GM23338 (cell line): ENCODE results near the gene PLAGL1. TPM values are rescaled to one million over a fixed set of nuclear protein-coding genes. Genes with fewer than 3 reads are reported as not detected.

Experiments used
- ATAC-seq: fragments of 200-7000 bp; cut with Tn5 transposase; 3 replicates; pipeline ENCODE4 v1.9.1; 2020
- DNase-seq: peaks from one replicate; pipeline ENCODE4 v3.0.0-alpha.2; 2015; ENCODE audit warnings: low spot score
- H2AFZ ChIP-seq: fragments of 200-600 bp; sonication (generic); 2 replicates; pipeline ENCODE4 v1.8.0; 2016; ENCODE audit warnings: antibody characterized with exemption, mild to moderate bottlenecking, moderate library complexity
- H3F3A ChIP-seq: fragments of 200-600 bp; sonication (generic); replicated peaks from 2 replicates; pipeline ENCODE4 v1.8.0; 2017; ENCODE audit warnings: antibody characterized with exemption, mixed run types, low read depth
- H3K27ac ChIP-seq: fragments of 200-600 bp; sonication (generic); 2 replicates; pipeline ENCODE4 v1.6.1; 2016; ENCODE audit warnings: low read depth
- H3K27me3 ChIP-seq: fragments of 200-600 bp; sonication (generic); 2 replicates; pipeline ENCODE4 v1.8.0; 2016; ENCODE audit warnings: mild to moderate bottlenecking, mixed run types, moderate library complexity; ENCODE audit not compliant: insufficient read depth
- H3K36me3 ChIP-seq: fragments of 200-600 bp; sonication (generic); 2 replicates; pipeline ENCODE4 v1.8.0; 2016; ENCODE audit warnings: mild to moderate bottlenecking; ENCODE audit not compliant: insufficient read depth
- H3K4me1 ChIP-seq: fragments of 200-600 bp; sonication (generic); 2 replicates; pipeline ENCODE4 v1.8.0; 2016; ENCODE audit warnings: mild to moderate bottlenecking, moderate library complexity; ENCODE audit not compliant: insufficient read depth
- H3K4me2 ChIP-seq: fragments of 200-600 bp; sonication (generic); 2 replicates; pipeline ENCODE4 v1.7.1; 2017; ENCODE audit warnings: mixed run types
- H3K4me3 ChIP-seq: fragments of 200-600 bp; sonication (generic); 2 replicates; pipeline ENCODE4 v1.6.1; 2016; ENCODE audit warnings: mixed run types
- H3K79me2 ChIP-seq: fragments of 200-600 bp; sonication (generic); replicated peaks from 2 replicates; pipeline ENCODE4 v1.8.0; 2017; ENCODE audit warnings: mild to moderate bottlenecking; ENCODE audit not compliant: insufficient read depth
- H3K9me2 ChIP-seq: fragments of 200-600 bp; sonication (generic); 2 replicates; pipeline ENCODE4 v1.8.0; 2017; ENCODE audit not compliant: insufficient read depth
- H4K20me1 ChIP-seq: fragments of 200-600 bp; sonication (generic); replicated peaks from 2 replicates; pipeline ENCODE4 v1.8.0; 2017; ENCODE audit warnings: mild to moderate bottlenecking; ENCODE audit not compliant: insufficient read depth
- H3K27ac Mint-ChIP-seq: 2 replicates; pipeline ENCODE4 v1.8.0; 2020; ENCODE audit warnings: inconsistent platforms, mild to moderate bottlenecking, moderate library complexity, mixed read lengths
- H3K27me3 Mint-ChIP-seq: 3 replicates; pipeline ENCODE4 v1.8.0; 2022; ENCODE audit warnings: low read depth, mild to moderate bottlenecking, moderate library complexity, mixed read lengths, inconsistent platforms; ENCODE audit not compliant: insufficient read depth, poor library complexity
- H3K36me3 Mint-ChIP-seq: 3 replicates; pipeline ENCODE4 v1.8.0; 2021; ENCODE audit warnings: low read depth, mild to moderate bottlenecking, inconsistent platforms, moderate library complexity, mixed read lengths
- H3K4me1 Mint-ChIP-seq: 3 replicates; pipeline ENCODE4 v1.8.0; 2020; ENCODE audit warnings: mild to moderate bottlenecking, inconsistent platforms, mixed read lengths
- H3K4me3 Mint-ChIP-seq: 3 replicates; pipeline ENCODE4 v1.8.0; 2021; ENCODE audit warnings: moderate library complexity, mild to moderate bottlenecking, inconsistent platforms, mixed read lengths
- H3K9me3 Mint-ChIP-seq: 3 replicates; pipeline ENCODE4 v1.8.0; 2020; ENCODE audit warnings: moderate library complexity, mild to moderate bottlenecking, inconsistent platforms, mixed read lengths
- CREB1 ChIP-seq: fragments of 250-450 bp; sonication (Bioruptor Pico); IDR thresholded peaks from 2 replicates; pipeline ENCODE4 v1.5.0; 2020; ENCODE audit warnings: low read depth, mild to moderate bottlenecking, moderate library complexity
- EZH2 ChIP-seq: fragments of 200-600 bp; sonication (generic); IDR thresholded peaks from one replicate; pipeline ENCODE4 v1.8.0; 2017; ENCODE audit warnings: antibody characterized with exemption, mild to moderate bottlenecking, low read depth; ENCODE audit not compliant: unreplicated experiment
- EZH2phosphoT487 ChIP-seq: fragments of 200-600 bp; sonication (generic); IDR thresholded peaks from one replicate; pipeline ENCODE4 v1.8.1; 2018; ENCODE audit warnings: antibody characterized with exemption; ENCODE audit not compliant: unreplicated experiment
- JUNB ChIP-seq: IDR thresholded peaks from one replicate; pipeline ENCODE4 v1.6.1; 2016; ENCODE audit warnings: antibody characterized with exemption; ENCODE audit not compliant: unreplicated experiment
- NANOG ChIP-seq: IDR thresholded peaks from 2 replicates; pipeline ENCODE4 v1.6.1; 2016; ENCODE audit warnings: antibody characterized with exemption, borderline replicate concordance
- POLR2AphosphoS5 ChIP-seq: IDR thresholded peaks from 2 replicates; pipeline ENCODE4 v1.6.1; 2016; ENCODE audit warnings: antibody characterized with exemption, low read depth
- STAT1 ChIP-seq: IDR thresholded peaks from one replicate; pipeline ENCODE4 v1.6.1; 2016; ENCODE audit warnings: antibody characterized with exemption; ENCODE audit not compliant: unreplicated experiment
- ZNF114 ChIP-seq: fragments of 250-450 bp; sonication (Bioruptor Pico); IDR thresholded peaks from 2 replicates; pipeline ENCODE4 v1.5.0; 2020; ENCODE audit warnings: mild to moderate bottlenecking, moderate library complexity
- ZNF331 ChIP-seq: fragments of 250-450 bp; sonication (Bioruptor Pico); IDR thresholded peaks from 2 replicates; pipeline ENCODE4 v1.5.0; 2020; ENCODE audit warnings: low read depth, mild to moderate bottlenecking, moderate library complexity
- polyA plus RNA-seq: library from polyadenylated mRNA; unstranded; fragments of >200 nt; fragmentation: Nextera tagmentation; extraction: Ambion mirVana; gene quantifications from 2 replicates; pipeline ENCODE4 v1.2.1, GENCODE V29; 2016
- total RNA-seq: library from RNA; depleted of rRNA; stranded (reverse); fragments of >200 nt; shearing (Covaris generic); gene quantifications from 2 replicates; pipeline ENCODE4 v1.2.3, GENCODE V29; 2014
- TF ChIP-seq, protein P1 (sequence below): IDR thresholded peaks from 2 replicates; pipeline ENCODE4 v1.6.1; 2016; ENCODE audit warnings: antibody characterized with exemption
- TF ChIP-seq, protein P2 (sequence below): IDR thresholded peaks from one replicate; pipeline ENCODE4 v1.6.1; 2018; ENCODE audit warnings: antibody characterized with exemption; ENCODE audit not compliant: unreplicated experiment
- TF ChIP-seq, protein P3 (sequence below), 2 experiments: fragments of 200-600 bp in 1 of 2; sonication (generic) in 1 of 2; conservative IDR thresholded peaks; 2 replicates each; pipeline versions ENCODE4 v1.5.1 to v1.6.1; 2016 to 2017; ENCODE audit warnings: antibody characterized with exemption in 2 of 2, low read depth in 2 of 2, mild to moderate bottlenecking in 2 of 2, moderate library complexity in 1 of 2

PLAGL1 gene
- total and polyA plus RNA-seq, 2 experiments from 2014 or later = 0.90 to 1.7 TPM

DNA sequence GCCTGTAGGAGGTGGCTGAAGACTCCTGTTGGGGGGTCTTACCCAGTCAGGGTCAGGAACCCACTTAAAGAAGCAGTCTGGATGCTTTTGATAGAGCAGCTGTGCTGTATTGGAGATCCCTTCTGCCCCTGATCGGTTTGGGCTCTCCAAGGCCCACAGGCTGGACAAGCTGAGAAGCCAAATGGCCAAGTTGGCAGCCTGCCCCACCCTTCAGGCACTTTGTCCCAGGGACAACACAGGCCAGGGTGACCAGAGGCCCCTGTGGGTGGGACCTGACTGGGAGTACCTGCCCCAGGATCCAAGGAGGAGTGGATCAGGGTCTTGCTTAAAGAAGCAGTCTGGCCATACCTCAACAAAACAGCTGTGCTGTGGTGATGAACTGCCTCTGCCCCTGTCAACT is 95.4 kb downstream of the PLAGL1 start:
- Histone ChIP-seq H3K4me3 (no peak overlapping the region), H3K9me2 (peaks cover 17% of the 10 kb centered on the region; the same call in 1 of the 2 replicates), H4K20me1 (no peaks in the 10 kb centered on the region; the same call in 1 of the 2 replicates), H2AFZ (no peak overlapping the region), H3K4me1 (no peaks in the 10 kb centered on the region), H3K4me2 (no peak overlapping the region), H3K79me2 (no peaks in the 10 kb centered on the region), H3K36me3 (no peaks in the 10 kb centered on the region), H3F3A (no peaks in the 10 kb centered on the region), H3K27ac (no peak overlapping the region), H3K27me3 (no peaks in the 10 kb centered on the region)
- Mint-ChIP-seq H3K9me3 (peaks cover 8% of the 10 kb centered on the region), H3K27ac (no peak overlapping the region), H3K4me3 (no peak overlapping the region), H3K27me3 (peaks cover 2% of the 10 kb centered on the region), H3K4me1 (peaks cover 5% of the 10 kb centered on the region; the same call in 1 of the 3 replicates), H3K36me3 (no peaks in the 10 kb centered on the region; the same call in 2 of the 3 replicates)
- TF ChIP-seq, protein P1, sequence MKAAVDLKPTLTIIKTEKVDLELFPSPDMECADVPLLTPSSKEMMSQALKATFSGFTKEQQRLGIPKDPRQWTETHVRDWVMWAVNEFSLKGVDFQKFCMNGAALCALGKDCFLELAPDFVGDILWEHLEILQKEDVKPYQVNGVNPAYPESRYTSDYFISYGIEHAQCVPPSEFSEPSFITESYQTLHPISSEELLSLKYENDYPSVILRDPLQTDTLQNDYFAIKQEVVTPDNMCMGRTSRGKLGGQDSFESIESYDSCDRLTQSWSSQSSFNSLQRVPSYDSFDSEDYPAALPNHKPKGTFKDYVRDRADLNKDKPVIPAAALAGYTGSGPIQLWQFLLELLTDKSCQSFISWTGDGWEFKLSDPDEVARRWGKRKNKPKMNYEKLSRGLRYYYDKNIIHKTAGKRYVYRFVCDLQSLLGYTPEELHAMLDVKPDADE = no peak
- TF ChIP-seq ZNF114 (CRISPR knock-in tag) (no peak), EZH2 (no peak), POLR2AphosphoS5 (no peak), JUNB (no peak), ZNF331 (no peak), EZH2phosphoT487 (no peak), NANOG (no peak), STAT1 (no peak), CREB1 (no peak)
- TF ChIP-seq, protein P2, sequence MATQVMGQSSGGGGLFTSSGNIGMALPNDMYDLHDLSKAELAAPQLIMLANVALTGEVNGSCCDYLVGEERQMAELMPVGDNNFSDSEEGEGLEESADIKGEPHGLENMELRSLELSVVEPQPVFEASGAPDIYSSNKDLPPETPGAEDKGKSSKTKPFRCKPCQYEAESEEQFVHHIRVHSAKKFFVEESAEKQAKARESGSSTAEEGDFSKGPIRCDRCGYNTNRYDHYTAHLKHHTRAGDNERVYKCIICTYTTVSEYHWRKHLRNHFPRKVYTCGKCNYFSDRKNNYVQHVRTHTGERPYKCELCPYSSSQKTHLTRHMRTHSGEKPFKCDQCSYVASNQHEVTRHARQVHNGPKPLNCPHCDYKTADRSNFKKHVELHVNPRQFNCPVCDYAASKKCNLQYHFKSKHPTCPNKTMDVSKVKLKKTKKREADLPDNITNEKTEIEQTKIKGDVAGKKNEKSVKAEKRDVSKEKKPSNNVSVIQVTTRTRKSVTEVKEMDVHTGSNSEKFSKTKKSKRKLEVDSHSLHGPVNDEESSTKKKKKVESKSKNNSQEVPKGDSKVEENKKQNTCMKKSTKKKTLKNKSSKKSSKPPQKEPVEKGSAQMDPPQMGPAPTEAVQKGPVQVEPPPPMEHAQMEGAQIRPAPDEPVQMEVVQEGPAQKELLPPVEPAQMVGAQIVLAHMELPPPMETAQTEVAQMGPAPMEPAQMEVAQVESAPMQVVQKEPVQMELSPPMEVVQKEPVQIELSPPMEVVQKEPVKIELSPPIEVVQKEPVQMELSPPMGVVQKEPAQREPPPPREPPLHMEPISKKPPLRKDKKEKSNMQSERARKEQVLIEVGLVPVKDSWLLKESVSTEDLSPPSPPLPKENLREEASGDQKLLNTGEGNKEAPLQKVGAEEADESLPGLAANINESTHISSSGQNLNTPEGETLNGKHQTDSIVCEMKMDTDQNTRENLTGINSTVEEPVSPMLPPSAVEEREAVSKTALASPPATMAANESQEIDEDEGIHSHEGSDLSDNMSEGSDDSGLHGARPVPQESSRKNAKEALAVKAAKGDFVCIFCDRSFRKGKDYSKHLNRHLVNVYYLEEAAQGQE = no peak
- TF ChIP-seq, protein P3, sequence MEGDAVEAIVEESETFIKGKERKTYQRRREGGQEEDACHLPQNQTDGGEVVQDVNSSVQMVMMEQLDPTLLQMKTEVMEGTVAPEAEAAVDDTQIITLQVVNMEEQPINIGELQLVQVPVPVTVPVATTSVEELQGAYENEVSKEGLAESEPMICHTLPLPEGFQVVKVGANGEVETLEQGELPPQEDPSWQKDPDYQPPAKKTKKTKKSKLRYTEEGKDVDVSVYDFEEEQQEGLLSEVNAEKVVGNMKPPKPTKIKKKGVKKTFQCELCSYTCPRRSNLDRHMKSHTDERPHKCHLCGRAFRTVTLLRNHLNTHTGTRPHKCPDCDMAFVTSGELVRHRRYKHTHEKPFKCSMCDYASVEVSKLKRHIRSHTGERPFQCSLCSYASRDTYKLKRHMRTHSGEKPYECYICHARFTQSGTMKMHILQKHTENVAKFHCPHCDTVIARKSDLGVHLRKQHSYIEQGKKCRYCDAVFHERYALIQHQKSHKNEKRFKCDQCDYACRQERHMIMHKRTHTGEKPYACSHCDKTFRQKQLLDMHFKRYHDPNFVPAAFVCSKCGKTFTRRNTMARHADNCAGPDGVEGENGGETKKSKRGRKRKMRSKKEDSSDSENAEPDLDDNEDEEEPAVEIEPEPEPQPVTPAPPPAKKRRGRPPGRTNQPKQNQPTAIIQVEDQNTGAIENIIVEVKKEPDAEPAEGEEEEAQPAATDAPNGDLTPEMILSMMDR (conservative IDR thresholded peaks at IDR 0.05; ENCODE audit: low read depth in 2 of 2) = no peak
- no peak for DNase-seq
- ATAC-seq = no peak
